Measurements from ENCODE around the gene TMEM87B.

The TMEM87B gene, protein sequence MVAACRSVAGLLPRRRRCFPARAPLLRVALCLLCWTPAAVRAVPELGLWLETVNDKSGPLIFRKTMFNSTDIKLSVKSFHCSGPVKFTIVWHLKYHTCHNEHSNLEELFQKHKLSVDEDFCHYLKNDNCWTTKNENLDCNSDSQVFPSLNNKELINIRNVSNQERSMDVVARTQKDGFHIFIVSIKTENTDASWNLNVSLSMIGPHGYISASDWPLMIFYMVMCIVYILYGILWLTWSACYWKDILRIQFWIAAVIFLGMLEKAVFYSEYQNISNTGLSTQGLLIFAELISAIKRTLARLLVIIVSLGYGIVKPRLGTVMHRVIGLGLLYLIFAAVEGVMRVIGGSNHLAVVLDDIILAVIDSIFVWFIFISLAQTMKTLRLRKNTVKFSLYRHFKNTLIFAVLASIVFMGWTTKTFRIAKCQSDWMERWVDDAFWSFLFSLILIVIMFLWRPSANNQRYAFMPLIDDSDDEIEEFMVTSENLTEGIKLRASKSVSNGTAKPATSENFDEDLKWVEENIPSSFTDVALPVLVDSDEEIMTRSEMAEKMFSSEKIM

DNA sequence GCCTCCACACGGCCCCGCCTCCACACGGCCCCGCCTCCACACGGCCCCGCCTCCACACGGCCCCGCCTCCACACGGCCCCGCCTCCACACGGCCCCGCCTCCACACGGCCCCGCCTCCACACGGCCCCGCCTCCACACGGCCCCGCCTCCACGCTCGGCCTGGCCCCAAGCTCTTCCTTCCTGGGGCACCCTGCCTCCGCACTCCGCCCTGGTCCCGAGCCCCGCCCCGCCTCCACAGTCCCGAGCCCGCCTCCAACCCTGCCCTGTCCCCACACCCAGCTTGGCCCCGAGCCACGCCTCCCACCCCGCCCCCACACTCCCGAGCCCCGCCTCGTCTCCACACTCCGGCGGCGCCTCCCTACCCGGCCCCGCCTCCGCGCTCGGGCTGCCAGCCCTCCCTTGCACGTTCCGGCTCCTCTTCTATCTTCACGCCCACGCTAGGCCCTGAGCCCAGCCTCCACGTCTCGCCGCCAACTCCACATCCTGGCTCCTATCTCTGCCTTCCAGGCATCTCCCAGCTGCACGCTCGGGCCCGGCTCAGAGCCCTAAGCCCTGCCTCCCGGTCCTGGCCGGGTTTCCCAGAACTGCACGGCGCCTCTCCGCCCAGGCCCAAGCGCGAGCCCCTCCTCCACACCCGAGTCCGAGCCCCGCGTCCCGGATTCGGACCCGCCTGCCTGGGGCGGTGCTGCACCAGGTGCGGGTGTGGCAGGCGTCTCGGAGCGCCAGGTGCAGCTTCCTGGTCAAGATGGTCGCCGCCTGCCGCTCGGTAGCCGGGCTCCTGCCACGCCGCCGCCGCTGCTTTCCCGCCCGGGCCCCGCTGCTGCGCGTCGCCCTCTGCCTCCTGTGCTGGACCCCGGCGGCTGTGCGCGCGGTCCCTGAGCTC lies at the start of gene TMEM87B:
Gene TMEM87B (plus strand): TSS at position 423 of the 883 bp plus-strand sequence. CDS start 323 bp downstream, at position 746.
- peak; percentile 79 to 81 for DNase-seq

- DNase-seq = no peak
These were observed 49.5 kb upstream of the TMEM87B start for GRCh38 chr2:112005406-112006075.

- no peak for DNase-seq
These were observed 49.0 kb upstream of the TMEM87B start for GRCh38 chr2:112006076-112006410.

GRCh38 chr2:112007493-112007892 lies 47.6 kb upstream of the TMEM87B start:
- DNase-seq = no peak

- no peak for DNase-seq
These were observed 46.1 kb upstream of the TMEM87B start for GRCh38 chr2:112008910-112009485.

GRCh38 chr2:112010751-112011150 lies 44.3 kb upstream of the TMEM87B start:
- no peak for DNase-seq

GRCh38 chr2:112012556-112012955 lies 42.5 kb upstream of the TMEM87B start:
- DNase-seq = no peak

DNA sequence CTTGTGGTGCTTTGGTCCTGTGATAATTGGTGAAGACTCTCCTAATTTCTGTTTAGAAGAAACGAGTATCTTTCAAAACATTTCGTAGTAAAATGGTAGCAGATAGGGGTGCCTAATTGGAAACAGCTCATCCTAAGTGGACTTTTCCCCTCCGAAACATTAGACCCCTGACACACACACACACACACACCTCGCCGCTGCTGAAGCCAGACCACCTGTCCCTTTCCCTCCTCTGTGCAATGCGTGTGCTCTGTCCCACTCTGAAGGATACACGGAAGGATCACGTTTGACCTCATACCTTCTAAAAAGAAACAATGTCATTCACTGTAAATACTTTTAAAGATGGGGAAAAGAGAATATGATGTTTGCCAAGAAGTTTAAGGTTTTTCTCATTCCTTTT lies 36.2 kb upstream of the TMEM87B start:
- DNase-seq = no peak

DNA sequence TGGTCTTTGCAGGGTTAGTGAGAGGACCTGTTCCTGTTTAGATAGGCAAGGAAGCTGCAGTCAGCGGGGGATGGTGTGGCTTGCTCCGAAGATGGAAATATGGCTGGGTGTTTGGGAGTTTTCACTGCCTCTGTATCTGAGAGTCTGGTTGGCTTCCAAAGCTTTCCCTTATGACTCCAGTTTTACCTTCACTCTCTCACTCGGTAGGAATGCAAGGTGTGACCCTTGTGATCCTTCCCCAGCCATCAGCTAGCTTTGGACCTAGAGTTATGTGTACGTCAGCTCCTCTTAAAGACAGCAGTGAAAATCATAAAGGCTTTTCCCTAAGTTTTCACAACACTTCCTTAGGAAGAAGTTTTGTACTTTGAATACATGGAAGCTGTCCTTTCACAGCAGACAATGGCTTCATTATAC lies 35.5 kb upstream of the TMEM87B start:
- no peak for DNase-seq

DNA sequence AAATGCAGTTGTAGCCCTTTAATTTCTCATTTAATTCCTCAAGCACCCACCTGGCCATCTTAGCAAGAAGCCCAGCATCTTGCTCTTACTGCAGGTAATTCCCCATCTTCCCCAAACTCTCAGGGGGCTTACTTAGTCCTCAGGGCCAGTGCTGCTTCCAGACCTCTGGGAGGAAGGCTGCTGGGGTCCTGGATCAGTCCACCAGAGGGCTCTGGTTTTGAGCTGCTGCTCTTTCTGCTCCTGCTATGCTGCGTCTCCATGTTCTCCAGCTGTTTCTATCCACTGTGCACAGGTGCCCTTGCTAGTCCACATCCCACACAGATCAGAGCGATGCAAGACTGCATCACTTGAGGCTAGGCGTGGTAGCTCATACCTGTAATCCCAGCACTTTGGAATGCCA lies 34.5 kb upstream of the TMEM87B start:
- DNase-seq = no peak

DNA sequence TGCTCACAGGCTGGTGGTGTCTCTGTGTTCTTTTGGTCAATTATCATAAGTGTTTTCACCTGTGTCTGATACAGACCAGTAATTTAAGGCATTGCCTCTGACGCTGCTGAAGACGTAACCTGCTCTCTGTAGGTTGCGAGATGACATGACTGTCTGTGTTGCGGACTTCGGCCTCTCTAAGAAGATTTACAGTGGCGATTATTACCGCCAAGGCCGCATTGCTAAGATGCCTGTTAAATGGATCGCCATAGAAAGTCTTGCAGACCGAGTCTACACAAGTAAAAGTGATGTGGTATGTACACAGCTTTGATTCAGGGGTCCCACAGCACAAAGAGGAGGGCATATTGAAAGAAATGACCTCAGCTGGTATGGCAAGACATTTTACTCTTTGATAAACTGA lies 33.8 kb upstream of the TMEM87B start:
- no peak for DNase-seq

DNA sequence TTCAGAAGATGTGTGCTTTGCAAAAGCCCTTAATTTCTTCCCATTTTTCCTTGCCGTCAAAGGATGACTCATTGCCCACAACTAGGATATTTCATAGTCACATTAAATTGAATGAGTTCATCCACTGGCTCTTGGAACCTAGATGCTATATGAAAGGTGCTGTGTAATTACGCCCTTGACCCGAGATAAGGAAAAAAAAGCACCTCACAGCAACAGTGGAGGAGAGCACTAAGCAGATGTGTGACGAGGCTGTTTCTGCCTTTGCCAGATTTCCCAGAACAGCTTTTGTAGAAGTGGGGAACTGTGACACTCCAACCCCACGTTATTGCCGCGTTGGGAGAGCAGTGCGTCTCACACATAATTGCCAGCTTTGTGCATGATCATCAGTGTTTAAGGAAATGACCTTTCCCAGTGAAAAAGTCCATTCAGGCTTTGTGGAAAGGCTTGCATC lies 33.3 kb upstream of the TMEM87B start:
- DNase-seq = no peak

DNA sequence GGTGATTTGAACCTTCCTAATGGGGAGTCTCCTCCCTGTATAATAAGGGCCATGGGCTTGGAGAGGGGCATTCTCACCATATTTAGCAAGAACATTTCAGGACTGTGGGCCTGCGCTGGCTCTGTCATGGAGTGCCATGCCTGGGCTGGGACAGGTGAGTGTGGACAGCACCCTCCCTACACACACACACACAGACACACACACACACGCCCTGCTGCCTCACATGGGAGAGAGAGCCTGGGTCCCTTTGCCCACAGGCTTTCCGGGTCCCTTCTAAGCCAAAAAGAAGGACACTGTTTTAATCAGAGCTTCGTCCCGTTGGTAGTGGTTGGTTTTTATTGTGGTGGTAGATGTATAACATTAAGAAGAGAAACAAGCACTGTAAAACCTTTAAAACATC lies 31.4 kb upstream of the TMEM87B start:
- DNase-seq = no peak

DNA sequence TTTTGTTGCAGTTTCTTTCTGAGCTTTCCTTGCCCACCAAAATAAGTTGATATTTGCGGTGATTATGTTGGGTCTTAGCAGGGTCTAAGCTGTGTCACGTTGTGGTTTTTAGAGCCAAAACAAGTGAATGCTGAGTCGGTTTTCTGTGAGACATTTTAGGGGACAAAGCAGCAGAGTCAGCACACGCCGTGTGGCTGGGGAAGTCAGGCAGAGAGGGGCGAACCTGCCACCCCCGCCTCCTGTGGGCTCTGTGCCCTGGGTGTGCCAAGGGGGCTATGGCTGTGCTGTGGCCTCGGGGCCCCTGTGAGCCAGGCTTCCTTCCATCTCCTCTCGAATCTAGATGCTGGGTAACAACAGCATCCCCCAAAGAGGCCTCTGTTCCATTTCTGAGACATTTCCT lies 30.8 kb upstream of the TMEM87B start:
- DNase-seq = no peak

DNA sequence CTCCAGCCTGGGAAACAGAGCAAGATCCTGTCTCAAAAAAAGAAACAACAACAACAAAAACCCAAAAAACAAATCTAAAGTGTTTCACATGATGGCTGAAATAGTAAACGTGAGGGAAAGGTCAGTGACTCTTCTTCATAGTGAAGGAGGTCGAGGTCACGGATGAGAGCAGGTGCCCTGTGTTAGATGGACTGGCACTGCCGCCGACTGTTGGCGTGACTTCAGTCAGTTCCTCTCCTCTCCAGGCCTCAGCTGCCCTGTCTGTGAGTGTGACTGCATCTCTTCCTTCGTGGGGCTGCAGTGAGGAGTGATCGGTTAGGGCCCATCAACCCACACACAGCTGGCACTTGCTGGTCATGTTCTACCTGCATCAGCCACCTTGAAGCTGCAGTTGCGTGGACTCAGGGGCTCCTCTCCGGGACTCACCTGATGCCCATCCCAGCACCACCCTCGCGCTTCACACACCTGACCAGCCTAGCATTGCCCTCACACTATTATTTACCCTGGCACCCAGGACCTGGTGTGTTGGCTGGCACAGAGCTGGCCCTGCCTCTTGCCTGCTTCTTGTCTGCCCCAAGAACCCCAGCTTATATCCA lies 30.1 kb upstream of the TMEM87B start:
- no peak for DNase-seq

GRCh38 chr2:112026509-112026908 lies 28.6 kb upstream of the TMEM87B start:
- no peak for DNase-seq

DNA sequence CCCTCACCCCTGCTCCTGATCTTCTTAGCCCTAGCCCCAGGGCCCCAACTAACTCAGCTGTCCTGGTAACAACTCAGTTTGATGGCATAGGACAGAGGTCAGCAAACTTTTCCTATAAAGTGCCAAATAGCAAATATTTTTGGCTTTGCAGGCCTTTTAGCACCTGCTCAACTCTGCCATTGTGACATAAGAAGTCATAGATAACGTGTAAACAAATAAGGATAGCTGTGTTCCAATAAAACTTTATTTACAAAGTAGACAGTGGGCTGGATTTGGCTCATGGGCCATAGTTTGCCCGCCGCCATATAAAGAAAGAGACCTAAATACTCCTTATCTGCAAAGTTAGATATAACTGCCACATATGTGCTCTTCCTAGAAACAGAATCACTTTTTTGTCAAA lies 27.3 kb upstream of the TMEM87B start:
- DNase-seq = no peak

- DNase-seq = no peak
These were observed 25.9 kb upstream of the TMEM87B start for GRCh38 chr2:112029164-112029563.

- peak in 1 of 2 experiments; percentile 50 for DNase-seq
These were observed 23.4 kb upstream of the TMEM87B start for GRCh38 chr2:112031473-112032223.

- peak in 1 of 2 experiments; percentile 50 for DNase-seq
These were observed 22.9 kb upstream of the TMEM87B start for GRCh38 chr2:112032224-112032586.

DNA sequence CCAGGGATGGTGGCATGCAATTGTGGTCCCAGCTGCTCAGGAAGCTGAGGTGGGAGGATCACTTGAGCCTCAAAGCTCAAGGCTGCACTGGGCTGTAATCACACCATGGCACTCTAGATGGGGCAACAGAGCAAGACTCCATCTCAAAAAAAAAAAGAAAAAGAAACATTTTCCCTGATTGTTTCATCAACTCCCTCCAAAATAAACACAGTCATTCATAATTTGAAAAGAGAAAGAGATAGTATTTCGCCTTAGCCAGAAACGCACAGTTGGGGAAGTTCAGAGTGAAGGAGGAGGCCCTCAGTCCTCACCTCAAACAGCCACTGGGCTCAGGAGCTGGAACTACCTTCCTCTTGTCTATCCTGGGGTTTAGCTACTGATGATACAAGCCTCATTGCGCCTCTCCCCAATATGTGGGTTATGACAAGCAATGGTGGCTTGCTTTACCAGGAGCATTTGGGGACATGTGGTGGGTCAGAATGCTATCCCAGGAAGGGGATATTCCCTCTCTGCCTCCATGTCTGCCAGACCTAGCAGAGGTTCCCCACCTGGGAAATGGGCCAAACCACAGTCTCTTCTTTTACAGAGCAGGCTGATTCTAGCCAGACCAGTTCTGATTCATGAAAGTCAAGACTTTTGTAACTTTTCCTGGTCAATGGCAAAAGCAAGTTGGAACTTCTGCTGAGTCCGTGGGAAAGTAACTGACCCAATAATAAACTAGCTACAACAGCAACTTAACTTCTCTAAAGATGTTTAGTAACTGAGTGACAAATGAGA lies 22.2 kb upstream of the TMEM87B start:
- DNase-seq = no peak

All from NCI-H187 (cell line).